DMS79 (cell line): ENCODE data around the gene AJUBA.
"Not testable (repeated sequence)": the region's sequence is repeated elsewhere in the genome, so short reads cannot be mapped to it uniquely, and the experiment has no call there.

Experiments used
- DNase-seq: peaks from one replicate; lab custom pipeline; 2025; lab: John Stamatoyannopoulos, UW

Gene AJUBA

GRCh38 chr14:23006188-23006534 is 23.8 kb upstream of the AJUBA start:
- DNase-seq, result no peak

- DNase-seq, result no peak
These were observed 23.3 kb upstream of the AJUBA start for GRCh38 chr14:23005451-23006187.

- not testable (repeated sequence) for DNase-seq
These were observed 21.9 kb upstream of the AJUBA start for GRCh38 chr14:23004274-23004673.

GRCh38 chr14:23002592-23002991 is 20.2 kb upstream of the AJUBA start:
- DNase-seq, result no peak

- no peak for DNase-seq
These were observed 18.5 kb upstream of the AJUBA start for GRCh38 chr14:23000860-23001259.

- no peak for DNase-seq
These were observed 16.1 kb upstream of the AJUBA start for GRCh38 chr14:22998329-22999012.

GRCh38 chr14:22997676-22998323 is 15.4 kb upstream of the AJUBA start:
- DNase-seq, result no peak

- no peak for DNase-seq
These were observed 14.7 kb upstream of the AJUBA start for GRCh38 chr14:22996768-22997654.

- no peak for DNase-seq
These were observed 13.7 kb upstream of the AJUBA start for GRCh38 chr14:22995889-22996625.

- DNase-seq, result peak; percentile 16
These were observed 12.5 kb upstream of the AJUBA start for GRCh38 chr14:22994762-22995275.

GRCh38 chr14:22993517-22993916 is 11.2 kb upstream of the AJUBA start:
- no peak for DNase-seq

GRCh38 chr14:22991852-22992251 is 9.5 kb upstream of the AJUBA start:
- no peak for DNase-seq

GRCh38 chr14:22987291-22987690 is 4.9 kb upstream of the AJUBA start:
- no peak for DNase-seq

- DNase-seq, result peak; percentile 80
These were observed 4.2 kb upstream of the AJUBA start for GRCh38 chr14:22986508-22987054.

- DNase-seq, result no peak
These were observed 3.6 kb upstream of the AJUBA start for GRCh38 chr14:22985894-22986507.

GRCh38 chr14:22984959-22985658 is 2.8 kb upstream of the AJUBA start:
- DNase-seq, result no peak

GRCh38 chr14:22981876-22982476 is 375 bp downstream of the AJUBA start:
- DNase-seq, result no peak

GRCh38 chr14:22981090-22981875 is 1.1 kb downstream of the AJUBA start:
- DNase-seq, result no peak

GRCh38 chr14:22980672-22981089 is 1.7 kb downstream of the AJUBA start:
- no peak for DNase-seq
